Thoracic aorta (tissue), 2 donors: Measurements from ENCODE around the gene PHLDB3. TPM values are rescaled to one million over a fixed set of nuclear protein-coding genes. Genes with fewer than 3 reads are reported as not detected.

ENCODE experiments used
- ATAC-seq: fragments of 150-250 bp; one replicate; pipeline ENCODE4 v1.8.0; 2017; ENCODE audit warnings: low read depth; ENCODE audit not compliant: insufficient number of reproducible peaks, low FRiP score
- DNase-seq: peaks from one replicate; pipeline ENCODE4 v3.0.0-alpha.2; 2020; ENCODE audit warnings: low spot score
- H3K27ac ChIP-seq, 2 donors: fragments of 200-600 bp; sonication (generic); 1 replicate in 1 of 2; 2 replicates in 1 of 2; pipeline ENCODE4 v1.5.1; 2016; ENCODE audit warnings: mild to moderate bottlenecking in 2 of 2, moderate library complexity in 2 of 2
- H3K27me3 ChIP-seq: fragments of 200-600 bp; sonication (generic); replicated peaks from 2 replicates; pipeline ENCODE4 v1.6.0; 2016; ENCODE audit warnings: mild to moderate bottlenecking; ENCODE audit not compliant: insufficient read depth
- H3K36me3 ChIP-seq: fragments of 200-600 bp; sonication (generic); one replicate; pipeline ENCODE4 v1.5.1; 2016
- H3K4me1 ChIP-seq, 2 donors: fragments of 200-600 bp; sonication (generic); 1 replicate in 1 of 2; 2 replicates in 1 of 2; pipeline versions ENCODE4 v1.5.1 to v1.6.0; 2016; ENCODE audit warnings: low read depth in 2 of 2, mild to moderate bottlenecking in 1 of 2; ENCODE audit not compliant: control insufficient read depth in 1 of 2
- H3K4me3 ChIP-seq: fragments of 200-600 bp; sonication (generic); 2 replicates; pipeline ENCODE4 v1.5.1; 2016; ENCODE audit warnings: mild to moderate bottlenecking
- H3K9me3 ChIP-seq: fragments of 200-600 bp; sonication (generic); 2 replicates; pipeline ENCODE4 v1.5.1; 2016
- CTCF ChIP-seq: fragments of 200-600 bp; sonication (generic); IDR thresholded peaks from one replicate; pipeline ENCODE4 v1.5.1; 2019; ENCODE audit warnings: antibody characterized with exemption
- total RNA-seq, 2 donors: library from RNA; depleted of rRNA; stranded (reverse); fragments of >200 nt; gene quantifications; one replicate each; pipeline versions ENCODE4 v1.1.0 to v1.2.3, GENCODE V29; 2016

The PHLDB3 gene
- total RNA-seq, 2 donors from 2014 or later, result 10.0 to 14.7 TPM

GRCh38 chr19:43485951-43486350, 18.6 kb downstream of the PHLDB3 start:
- H3K9me3 ChIP-seq, result no peaks in the 10 kb centered on the region
- H3K27ac ChIP-seq, result no peak overlapping the region
- H3K4me3 ChIP-seq, result no peak overlapping the region
- H3K4me1 ChIP-seq, result no peaks in the 10 kb centered on the region
- no peaks in the 10 kb centered on the region for H3K36me3 ChIP-seq
- H3K27me3 ChIP-seq, result no peaks in the 10 kb centered on the region
- no peak for ATAC-seq
- no peak for TF ChIP-seq CTCF
- DNase-seq, result no peak

- H3K9me3 ChIP-seq, result no peaks in the 10 kb centered on the region
- DNase-seq (no peak), ATAC-seq (no peak)
- no peak overlapping the region for H3K27ac ChIP-seq
- no peaks in the 10 kb centered on the region for H3K27me3 ChIP-seq
- H3K4me3 ChIP-seq, result no peak overlapping the region
- H3K36me3 ChIP-seq, result no peaks in the 10 kb centered on the region
- H3K4me1 ChIP-seq, result no peaks in the 10 kb centered on the region
- TF ChIP-seq CTCF, result no peak
Measured at GRCh38 chr19:43483281-43483680, 21.3 kb downstream of the PHLDB3 start.

- TF ChIP-seq CTCF, result no peak
- Histone ChIP-seq H3K27ac (no peak overlapping the region), H3K27me3 (no peaks in the 10 kb centered on the region), H3K4me3 (no peak overlapping the region), H3K36me3 (no peaks in the 10 kb centered on the region), H3K4me1 (no peaks in the 10 kb centered on the region), H3K9me3 (no peaks in the 10 kb centered on the region)
- ATAC-seq (no peak), DNase-seq (no peak)
Measured at GRCh38 chr19:43482193-43482592, 22.4 kb downstream of the PHLDB3 start.

GRCh38 chr19:43481701-43482100, 22.8 kb downstream of the PHLDB3 start:
- DNase-seq (no peak), ATAC-seq (no peak)
- no peak overlapping the region for H3K27ac ChIP-seq
- no peak for TF ChIP-seq CTCF
- H3K4me3 ChIP-seq, result no peak overlapping the region
- no peaks in the 10 kb centered on the region for H3K27me3 ChIP-seq
- H3K9me3 ChIP-seq, result no peaks in the 10 kb centered on the region
- no peaks in the 10 kb centered on the region for H3K36me3 ChIP-seq
- no peaks in the 10 kb centered on the region for H3K4me1 ChIP-seq

GRCh38 chr19:43480574-43480973, 24.0 kb downstream of the PHLDB3 start:
- no peaks in the 10 kb centered on the region for H3K36me3 ChIP-seq
- no peak for DNase-seq
- no peaks in the 10 kb centered on the region for H3K4me1 ChIP-seq
- H3K9me3 ChIP-seq, result no peaks in the 10 kb centered on the region
- TF ChIP-seq CTCF, result no peak
- no peak for ATAC-seq
- H3K27ac ChIP-seq, result no peak overlapping the region
- H3K4me3 ChIP-seq, result no peak overlapping the region
- H3K27me3 ChIP-seq, result no peaks in the 10 kb centered on the region
